Adipose tissue (tissue), 3 donors: ENCODE results near the gene PLCB2. TPM values are rescaled to one million over a fixed set of nuclear protein-coding genes. Genes with fewer than 3 reads are reported as not detected.
A peak's percentile ranks its signal among the peaks of the same experiment; 100 is the strongest.

Experiments
- H3K27ac ChIP-seq: one replicate; pipeline ENCODE4 v1.5.1; 2013; ENCODE audit warnings: low read depth, low read length
- WGBS, 3 donors: extraction: QIAGEN DNeasy Blood & Tissue Kit; methylation state at CpG; one replicate each; pipeline ENCODE4 v1.1.7; 2013; 5-methylcytosine and 5-hydroxymethylcytosine counted together
- polyA plus RNA-seq, 3 donors: library from polyadenylated mRNA; stranded (reverse); fragments of 200-250 nt; gene quantifications; one replicate each; pipeline ENCODE4 v1.2.3, GENCODE V29; 2013
- donor health status: healthy with polysubstance abuse.
- donor health status: Bipolar disorder and iron deficiency.
- donor health status: healthy.

Gene PLCB2
- polyA plus RNA-seq, 3 donors: 3.3 to 15.1 (median 12.7) TPM

GRCh38 chr15:40330368-40330836 lies 22.7 kb upstream of the PLCB2 start:
- H3K27ac ChIP-seq: no peak overlapping the region
- WGBS, 3 donors: 55 to 78% (median 78%) methylated on average over 5 of the region's 5 CpGs

DNA sequence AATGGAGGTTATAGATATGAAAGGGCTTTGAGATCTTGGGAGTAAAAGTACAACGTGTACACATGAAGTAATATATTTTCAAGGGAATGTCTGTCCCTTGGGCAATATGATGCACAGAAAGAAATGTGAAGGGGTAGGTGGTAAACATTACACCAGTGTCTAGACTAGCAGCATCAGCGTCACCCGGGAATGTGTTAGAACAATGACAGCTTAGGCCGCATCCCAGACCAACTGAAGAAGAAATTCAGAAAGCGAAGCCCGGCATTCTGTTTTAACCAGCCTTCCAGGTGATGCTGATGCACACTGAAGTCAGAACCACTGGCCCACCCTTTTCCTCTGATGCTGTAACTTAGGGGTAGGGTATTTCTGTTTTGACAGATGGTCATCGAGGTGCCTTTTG lies 22.1 kb upstream of the PLCB2 start:
- no peak overlapping the region for H3K27ac ChIP-seq
- whole genome bisulfite sequencing, 3 donors: 76 to 92% (median 83%) methylated on average over 7 of the region's 7 CpGs

DNA sequence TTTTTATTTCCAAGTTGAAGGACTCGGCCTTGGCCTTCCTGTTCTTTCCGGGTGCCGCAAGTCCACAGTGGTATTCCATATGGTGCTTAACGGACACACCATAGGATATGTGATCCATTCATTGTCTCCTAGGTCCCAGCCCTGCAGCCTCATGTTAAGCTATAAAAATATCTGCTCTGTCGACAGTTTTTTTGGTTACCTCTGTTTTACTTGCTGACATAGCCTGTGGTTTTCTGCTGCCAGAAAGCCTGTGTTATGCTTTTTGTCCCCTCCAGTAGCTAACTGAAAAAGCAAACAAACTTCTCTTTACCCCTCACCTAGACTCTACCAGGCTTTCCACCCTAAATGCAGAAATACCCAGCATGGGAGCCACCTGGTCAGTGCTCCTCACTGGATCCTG lies 21.0 kb upstream of the PLCB2 start:
- WGBS, 3 donors: 71 to 84% (median 77%) methylated on average over 5 of the region's 5 CpGs
- H3K27ac ChIP-seq: no peak overlapping the region

DNA sequence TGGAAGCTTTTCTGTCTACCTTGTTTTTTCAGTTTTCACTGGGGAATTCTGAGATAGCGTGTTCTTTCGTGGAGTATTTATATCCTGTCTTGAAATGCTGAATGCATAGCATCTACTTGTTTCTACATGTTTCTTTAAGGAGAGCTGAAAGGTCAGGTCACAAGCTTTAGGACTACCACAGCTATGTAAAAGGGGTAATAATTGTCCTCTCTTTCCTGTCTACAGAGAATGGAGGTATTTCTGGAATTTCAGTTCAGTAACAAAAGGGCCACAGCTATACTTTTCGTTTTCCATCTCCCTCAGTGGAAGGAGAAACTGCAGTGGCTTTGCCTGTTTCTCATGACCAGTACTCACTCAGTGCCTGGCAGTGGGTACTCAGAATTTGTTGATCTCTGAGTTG lies 20.4 kb upstream of the PLCB2 start:
- WGBS, 3 donors: 64 to 77% (median 66%) methylated on average over 3 of the region's 3 CpGs
- H3K27ac ChIP-seq: no peak overlapping the region

DNA sequence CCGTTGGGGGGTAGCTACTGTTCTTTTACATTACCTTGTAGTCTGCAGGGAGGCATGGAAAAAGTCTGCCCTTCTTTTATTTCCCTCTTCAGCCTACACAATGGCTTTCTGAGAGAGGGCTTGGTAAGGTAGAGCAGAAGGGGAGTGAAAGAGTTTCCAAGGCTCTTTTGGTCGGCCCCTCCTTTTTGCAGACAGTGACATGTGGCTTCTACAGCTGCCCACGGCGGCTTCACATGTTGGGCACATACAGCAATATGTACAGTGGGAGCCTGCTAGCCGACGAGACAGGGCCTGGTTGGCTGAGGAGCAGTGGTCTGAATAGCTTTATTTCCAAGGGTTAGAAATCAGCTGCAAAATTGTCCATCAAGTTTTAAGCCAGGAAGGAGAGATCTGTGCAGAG lies 19.7 kb upstream of the PLCB2 start:
- 74 to 84% (median 76%) methylated on average over 6 of the region's 6 CpGs for WGBS, 3 donors

DNA sequence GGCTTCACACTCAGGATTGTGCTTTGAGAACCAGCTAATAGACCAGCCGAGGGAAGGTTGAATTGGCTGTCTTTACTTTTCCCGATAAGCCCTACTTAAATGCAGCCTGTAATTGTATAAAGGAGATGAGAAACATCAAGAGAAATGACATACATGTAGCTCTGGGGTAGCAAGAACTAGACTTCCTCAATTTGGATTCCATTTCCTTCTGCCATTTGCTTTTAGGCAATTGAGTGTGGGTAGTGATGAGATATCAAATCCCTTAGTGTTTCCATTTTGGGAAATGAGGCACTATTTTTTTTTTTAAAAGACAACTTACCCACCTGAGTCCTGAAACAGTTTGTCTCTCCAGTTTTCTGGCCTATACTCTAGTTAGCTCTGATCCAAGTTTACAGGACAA lies 18.0 kb upstream of the PLCB2 start:
- no peak overlapping the region for H3K27ac ChIP-seq
- WGBS, 3 donors: 87 to 93% (median 91%) methylated on average over 2 of the region's 2 CpGs

More for the DNA sequence above, 19.7 kb upstream of the PLCB2 start:
- H3K27ac ChIP-seq: no peak overlapping the region

GRCh38 chr15:40325188-40325587 lies 17.5 kb upstream of the PLCB2 start:
- WGBS, 3 donors: 34 to 73% (median 40%) methylated on average over 2 of the region's 2 CpGs
- H3K27ac ChIP-seq: no peak overlapping the region

GRCh38 chr15:40323953-40324937 lies 16.5 kb upstream of the PLCB2 start:
- WGBS, 3 donors: 1 to 3% (median 2%) methylated on average over 62 to 100 of the region's 101 CpGs
- peak overlapping the region; percentile 9 for H3K27ac ChIP-seq

GRCh38 chr15:40323239-40323952 lies 15.7 kb upstream of the PLCB2 start, which contains the start of gene INAFM2:
TSS of gene INAFM2 (plus strand) at chr15:40323692. CDS start at chr15:40324056, 364 bp downstream.
- H3K27ac ChIP-seq: peak within 1 kb of the TSS; percentile 9
- WGBS, 3 donors: 0% methylated on average over 72 to 103 of the region's 103 CpGs

- 46 to 59% (median 54%) methylated on average over 26 of the region's 26 CpGs for WGBS, 3 donors
- no peak overlapping the region for H3K27ac ChIP-seq
Observed at GRCh38 chr15:40322531-40323238, 14.9 kb upstream of the PLCB2 start.

- 0 to 6% (median 2%) methylated on average over 2 of the region's 2 CpGs for WGBS, 3 donors
- no peak overlapping the region for H3K27ac ChIP-seq
Observed at GRCh38 chr15:40320931-40321371, 13.2 kb upstream of the PLCB2 start.

GRCh38 chr15:40320409-40320808 lies 12.7 kb upstream of the PLCB2 start:
- WGBS, 3 donors: 89 to 100% (median 98%) methylated on average over 1 of the region's 1 CpG
- no peak overlapping the region for H3K27ac ChIP-seq

GRCh38 chr15:40317580-40317979 lies 9.8 kb upstream of the PLCB2 start:
- no peak overlapping the region for H3K27ac ChIP-seq
- WGBS, 3 donors: 69 to 78% (median 75%) methylated on average over 4 of the region's 4 CpGs

DNA sequence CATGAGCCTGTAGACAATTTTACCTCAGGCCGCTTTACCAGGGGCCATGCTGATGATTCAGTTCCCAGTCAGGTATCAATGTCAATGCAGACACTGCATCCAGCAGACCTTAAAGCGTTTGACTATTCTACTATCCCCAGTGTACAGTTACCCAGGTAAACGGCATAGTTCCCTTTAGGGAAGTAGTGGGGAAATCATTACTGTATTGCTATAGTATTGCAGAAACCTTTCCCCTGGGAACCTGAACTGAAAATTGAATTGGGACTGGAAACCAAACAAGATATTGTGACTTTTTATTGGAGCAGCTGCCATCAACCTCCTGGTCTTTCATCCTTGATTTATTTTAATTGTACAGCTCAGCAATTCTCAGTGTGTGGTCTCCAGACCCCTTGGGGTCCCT lies 9.2 kb upstream of the PLCB2 start:
- H3K27ac ChIP-seq: no peak overlapping the region
- WGBS, 3 donors: 62 to 88% (median 69%) methylated on average over 3 of the region's 3 CpGs

GRCh38 chr15:40314723-40315276 lies 7.1 kb upstream of the PLCB2 start:
- 56 to 84% (median 62%) methylated on average over 4 of the region's 4 CpGs for WGBS, 3 donors
- H3K27ac ChIP-seq: no peak overlapping the region

- H3K27ac ChIP-seq: no peak overlapping the region
- 35 to 46% (median 38%) methylated on average over 10 of the region's 10 CpGs for WGBS, 3 donors
Observed at GRCh38 chr15:40313531-40314398, 6.0 kb upstream of the PLCB2 start.

DNA sequence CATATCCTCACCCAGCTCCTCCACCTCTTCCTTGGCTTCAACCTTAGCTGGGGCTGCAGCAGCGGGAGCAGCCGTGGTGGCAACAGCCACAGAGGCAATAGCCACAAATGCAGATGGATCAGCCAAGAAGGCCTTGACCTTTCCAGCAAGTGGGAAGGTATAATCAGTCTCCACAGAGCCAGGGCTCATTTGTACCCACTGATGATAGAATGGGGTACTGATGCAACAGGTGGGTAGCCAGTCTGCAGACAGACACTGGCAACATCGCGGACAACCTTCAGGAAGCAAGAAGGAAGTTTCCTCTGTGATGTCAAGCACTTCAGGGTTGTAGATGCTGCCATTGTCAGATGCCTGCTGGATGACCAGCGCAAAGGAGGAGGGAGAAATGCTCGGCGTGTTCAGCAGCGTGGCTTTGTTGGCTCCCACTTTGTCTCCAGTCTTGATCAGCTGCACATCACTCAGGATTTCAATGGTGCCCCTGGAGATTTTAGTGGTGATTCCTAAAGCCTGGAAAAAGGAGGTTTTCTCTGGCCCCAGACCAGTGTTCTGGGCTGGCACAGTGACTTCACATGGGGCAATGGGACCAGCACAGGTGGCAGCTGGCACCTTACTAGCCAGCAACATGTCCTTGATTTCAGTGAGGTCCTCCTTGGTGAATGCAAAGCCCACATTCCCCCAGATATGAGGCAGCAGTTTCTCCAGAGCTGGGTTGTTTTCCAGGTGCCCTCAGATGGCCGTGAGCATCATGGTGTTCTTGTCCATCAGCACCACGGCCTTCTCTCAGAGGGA lies 4.8 kb upstream of the PLCB2 start:
- WGBS, 3 donors: 82 to 89% (median 86%) methylated on average over 10 of the region's 10 CpGs
- H3K27ac ChIP-seq: no peak overlapping the region
